HG03460 (cell line): ENCODE measurements around the gene TMEM69.
"Not testable (repeated sequence)": the region's sequence is repeated elsewhere in the genome, so short reads cannot be mapped to it uniquely, and the experiment has no call there.

Experiments used
- ATAC-seq: cut with Tn5 transposase; IDR thresholded peaks from one replicate; pipeline ENCODE4 v1.9.1; 2021; ENCODE audit not compliant: unreplicated experiment

Gene TMEM69

GRCh38 chr1:45730075-45730779 lies 42.2 kb downstream of the TMEM69 start:
- ATAC-seq: no peak

DNA sequence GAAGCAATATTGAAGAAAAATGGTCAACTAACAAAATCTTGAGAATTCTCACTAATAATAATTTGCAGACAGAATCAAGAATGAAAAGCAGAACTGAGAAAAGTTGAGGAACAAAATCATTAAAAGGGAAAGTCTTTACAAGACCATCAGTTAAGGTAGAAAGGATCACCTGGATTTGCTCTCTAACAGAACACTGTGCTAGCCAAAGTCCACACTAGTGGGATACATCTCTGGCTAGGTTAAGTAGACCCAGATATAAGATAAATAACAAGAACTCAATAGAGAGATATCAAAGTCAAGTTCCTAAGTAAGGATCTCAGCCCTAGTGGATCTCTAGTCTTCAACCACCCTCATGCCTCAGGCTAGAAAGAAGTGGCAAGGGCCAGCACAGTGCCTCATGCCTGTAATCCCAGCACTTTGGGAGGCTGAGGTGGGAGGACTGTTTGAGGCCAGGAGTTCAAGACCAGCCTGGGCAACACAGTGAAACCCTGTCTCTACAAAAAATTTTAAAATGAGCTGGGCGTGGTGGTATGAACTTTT lies 42.9 kb downstream of the TMEM69 start:
- ATAC-seq: no peak

GRCh38 chr1:45739137-45739536 lies 51.2 kb downstream of the TMEM69 start:
- ATAC-seq: no peak

DNA sequence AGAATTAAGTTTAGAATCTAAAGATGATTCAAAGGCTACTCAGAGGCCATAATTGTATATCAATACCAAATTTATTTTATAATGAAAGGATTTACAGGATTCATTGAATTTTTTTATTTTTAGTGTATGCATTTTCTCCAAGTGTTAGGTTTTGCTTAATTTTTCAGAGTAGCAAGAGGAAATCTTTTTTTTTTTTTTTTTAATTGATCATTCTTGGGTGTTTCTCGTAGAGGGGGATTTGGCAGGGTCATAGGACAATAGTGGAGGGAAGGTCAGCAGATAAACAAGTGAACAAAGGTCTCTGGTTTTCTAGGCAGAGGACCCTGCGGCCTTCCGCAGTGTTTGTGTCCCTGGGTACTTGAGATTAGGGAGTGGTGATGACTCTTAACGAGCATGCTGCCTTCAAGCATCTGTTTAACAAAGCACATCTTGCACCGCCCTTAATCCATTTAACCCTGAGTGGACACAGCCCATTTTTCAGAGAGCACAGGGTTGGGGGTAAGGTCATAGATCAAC lies 51.7 kb downstream of the TMEM69 start:
- ATAC-seq: not testable (repeated sequence)
